ENCODE measurements around the gene VCL.
A peak's percentile ranks its signal among the peaks of the same experiment; 100 is the strongest.
"Not testable (repeated sequence)": the region's sequence is repeated elsewhere in the genome, so short reads cannot be mapped to it uniquely, and the experiment has no call there.

The VCL gene

GRCh38 chr10:74058658-74059057 lies 60.7 kb downstream of the VCL start:
- peaks cover 27% of the 10 kb centered on the region for H3K4me1 Mint-ChIP-seq (ENCODE audit: low read depth)
- no peak overlapping the region for H3K27ac Mint-ChIP-seq
- H3K4me3 Mint-ChIP-seq: no peak overlapping the region
- no peaks in the 10 kb centered on the region for H3K27me3 Mint-ChIP-seq
- H3K9me3 Mint-ChIP-seq (ENCODE audit: low read depth): no peaks in the 10 kb centered on the region
- peaks cover 9% of the 10 kb centered on the region for H3K36me3 Mint-ChIP-seq

GRCh38 chr10:74061104-74061503 lies 63.2 kb downstream of the VCL start:
- no peaks in the 10 kb centered on the region for H3K9me3 Mint-ChIP-seq (ENCODE audit: low read depth)
- no peaks in the 10 kb centered on the region for H3K27me3 Mint-ChIP-seq
- no peak overlapping the region for H3K4me3 Mint-ChIP-seq
- H3K36me3 Mint-ChIP-seq: peaks cover 11% of the 10 kb centered on the region
- H3K27ac Mint-ChIP-seq: no peak overlapping the region
- H3K4me1 Mint-ChIP-seq (ENCODE audit: low read depth): peaks cover 20% of the 10 kb centered on the region

GRCh38 chr10:74061978-74062377 lies 64.1 kb downstream of the VCL start:
- peaks cover 11% of the 10 kb centered on the region for H3K36me3 Mint-ChIP-seq
- H3K27me3 Mint-ChIP-seq; H3K9me3 Mint-ChIP-seq (ENCODE audit: low read depth); H3K4me3 Mint-ChIP-seq; H3K27ac Mint-ChIP-seq: not testable (repeated sequence)
- peaks cover 14% of the 10 kb centered on the region for H3K4me1 Mint-ChIP-seq (ENCODE audit: low read depth)

GRCh38 chr10:74063256-74063655 lies 65.3 kb downstream of the VCL start:
- Mint-ChIP-seq H3K9me3 (ENCODE audit: low read depth) (no peaks in the 10 kb centered on the region), H3K4me1 (ENCODE audit: low read depth) (peaks cover 7% of the 10 kb centered on the region), H3K27ac (no peak overlapping the region), H3K27me3 (no peaks in the 10 kb centered on the region), H3K36me3 (peaks cover 11% of the 10 kb centered on the region), H3K4me3 (no peak overlapping the region)

GRCh38 chr10:74067373-74068352 lies 69.7 kb downstream of the VCL start:
- H3K27ac Mint-ChIP-seq: no peak overlapping the region
- H3K27me3 Mint-ChIP-seq: no peaks in the 10 kb centered on the region
- no peaks in the 10 kb centered on the region for H3K4me1 Mint-ChIP-seq (ENCODE audit: low read depth)
- no peaks in the 10 kb centered on the region for H3K9me3 Mint-ChIP-seq (ENCODE audit: low read depth)
- H3K36me3 Mint-ChIP-seq: peaks cover 22% of the 10 kb centered on the region
- no peak overlapping the region for H3K4me3 Mint-ChIP-seq

- no peaks in the 10 kb centered on the region for H3K27me3 Mint-ChIP-seq
- no peak overlapping the region for H3K4me3 Mint-ChIP-seq
- no peak overlapping the region for H3K27ac Mint-ChIP-seq
- peaks cover 5% of the 10 kb centered on the region for H3K4me1 Mint-ChIP-seq (ENCODE audit: low read depth)
- H3K36me3 Mint-ChIP-seq: peaks cover 20% of the 10 kb centered on the region
- H3K9me3 Mint-ChIP-seq (ENCODE audit: low read depth): no peaks in the 10 kb centered on the region
Measured at GRCh38 chr10:74071157-74071556, 73.2 kb downstream of the VCL start.

GRCh38 chr10:74072503-74072902 lies 74.6 kb downstream of the VCL start:
- H3K9me3 Mint-ChIP-seq (ENCODE audit: low read depth): no peaks in the 10 kb centered on the region
- peaks cover 20% of the 10 kb centered on the region for H3K36me3 Mint-ChIP-seq
- H3K4me3 Mint-ChIP-seq: no peak overlapping the region
- H3K4me1 Mint-ChIP-seq (ENCODE audit: low read depth): peaks cover 8% of the 10 kb centered on the region
- H3K27me3 Mint-ChIP-seq: no peaks in the 10 kb centered on the region
- no peak overlapping the region for H3K27ac Mint-ChIP-seq

GRCh38 chr10:74075906-74076305 lies 78.0 kb downstream of the VCL start:
- Mint-ChIP-seq H3K27me3 (no peaks in the 10 kb centered on the region), H3K9me3 (ENCODE audit: low read depth) (no peaks in the 10 kb centered on the region), H3K4me1 (ENCODE audit: low read depth) (peaks cover 36% of the 10 kb centered on the region), H3K4me3 (no peak overlapping the region), H3K27ac (no peak overlapping the region), H3K36me3 (peaks cover 13% of the 10 kb centered on the region)

- Mint-ChIP-seq H3K36me3 (peaks cover 12% of the 10 kb centered on the region), H3K9me3 (ENCODE audit: low read depth) (no peaks in the 10 kb centered on the region), H3K4me3 (no peak overlapping the region), H3K27me3 (no peaks in the 10 kb centered on the region), H3K4me1 (ENCODE audit: low read depth) (peaks cover 39% of the 10 kb centered on the region), H3K27ac (no peak overlapping the region)
Measured at GRCh38 chr10:74076961-74077360, 79.0 kb downstream of the VCL start.

- peaks cover 39% of the 10 kb centered on the region for H3K4me1 Mint-ChIP-seq (ENCODE audit: low read depth)
- no peak overlapping the region for H3K27ac Mint-ChIP-seq
- no peaks in the 10 kb centered on the region for H3K27me3 Mint-ChIP-seq
- peaks cover 14% of the 10 kb centered on the region for H3K36me3 Mint-ChIP-seq
- no peaks in the 10 kb centered on the region for H3K9me3 Mint-ChIP-seq (ENCODE audit: low read depth)
- H3K4me3 Mint-ChIP-seq: no peak overlapping the region
Measured at GRCh38 chr10:74077416-74077815, 79.5 kb downstream of the VCL start.

- peaks cover 12% of the 10 kb centered on the region for H3K36me3 Mint-ChIP-seq
Measured at GRCh38 chr10:74078037-74078436, 80.1 kb downstream of the VCL start.

GRCh38 chr10:74079028-74079935 lies 81.4 kb downstream of the VCL start:
- H3K4me1 Mint-ChIP-seq (ENCODE audit: low read depth): peaks cover 34% of the 10 kb centered on the region
- peaks cover 10% of the 10 kb centered on the region for H3K36me3 Mint-ChIP-seq
- peak overlapping the region; percentile 8 for H3K4me3 Mint-ChIP-seq
- no peaks in the 10 kb centered on the region for H3K9me3 Mint-ChIP-seq (ENCODE audit: low read depth)
- peak overlapping the region; percentile 88 for H3K27ac Mint-ChIP-seq
- H3K27me3 Mint-ChIP-seq: no peaks in the 10 kb centered on the region

More at GRCh38 chr10:74078037-74078436, 80.1 kb downstream of the VCL start:
- H3K4me3 Mint-ChIP-seq: peak overlapping the region; percentile 70
- H3K4me1 Mint-ChIP-seq (ENCODE audit: low read depth): peaks cover 39% of the 10 kb centered on the region
- H3K27me3 Mint-ChIP-seq: no peaks in the 10 kb centered on the region
- H3K27ac Mint-ChIP-seq: peak overlapping the region; percentile 88
- H3K9me3 Mint-ChIP-seq (ENCODE audit: low read depth): no peaks in the 10 kb centered on the region

GRCh38 chr10:74079936-74080590 lies 82.1 kb downstream of the VCL start:
- peaks cover 8% of the 10 kb centered on the region for H3K36me3 Mint-ChIP-seq
- no peaks in the 10 kb centered on the region for H3K9me3 Mint-ChIP-seq (ENCODE audit: low read depth)
- H3K27ac Mint-ChIP-seq: peak overlapping the region; percentile 88
- peaks cover 34% of the 10 kb centered on the region for H3K4me1 Mint-ChIP-seq (ENCODE audit: low read depth)
- H3K27me3 Mint-ChIP-seq: no peaks in the 10 kb centered on the region
- peak overlapping the region; percentile 51 for H3K4me3 Mint-ChIP-seq

- no peak overlapping the region for H3K4me3 Mint-ChIP-seq
Measured at GRCh38 chr10:74081192-74081803, 83.4 kb downstream of the VCL start.

More at GRCh38 chr10:74081192-74081803, 83.4 kb downstream of the VCL start:
- H3K36me3 Mint-ChIP-seq: peaks cover 9% of the 10 kb centered on the region
- no peak overlapping the region for H3K27ac Mint-ChIP-seq
- peaks cover 34% of the 10 kb centered on the region for H3K4me1 Mint-ChIP-seq (ENCODE audit: low read depth)
- no peaks in the 10 kb centered on the region for H3K27me3 Mint-ChIP-seq
- no peaks in the 10 kb centered on the region for H3K9me3 Mint-ChIP-seq (ENCODE audit: low read depth)

All from activated naive CD8-positive, alpha-beta T cell (primary cell).